ENCODE data around the gene PPP1R37. TPM values are rescaled to one million over a fixed set of nuclear protein-coding genes. Genes with fewer than 3 reads are reported as not detected.
A peak's percentile ranks its signal among the peaks of the same experiment; 100 is the strongest.

Gene PPP1R37
- total RNA-seq, 1 experiment from 2014 or later: 38.4 TPM

GRCh38 chr19:45179072-45179891 is 86.3 kb downstream of the PPP1R37 start:
- H3K27me3 ChIP-seq (replicated peaks): no peaks in the 10 kb centered on the region
- H3K27ac ChIP-seq: peak overlapping the region; percentile 45
- H3K4me3 ChIP-seq: peak overlapping the region; percentile 61
- peaks cover 15% of the 10 kb centered on the region for H3K4me1 ChIP-seq (replicated peaks)
- no peak for DNase-seq (ENCODE audit: low read depth in 1 of 2, low spot score in 2 of 2)
- H3K9me3 ChIP-seq (replicated peaks): no peaks in the 10 kb centered on the region
- H3K36me3 ChIP-seq: peaks cover 10% of the 10 kb centered on the region

- H3K27ac ChIP-seq: no peak overlapping the region
- H3K4me1 ChIP-seq (replicated peaks): peaks cover 15% of the 10 kb centered on the region
- peak overlapping the region; percentile 61 for H3K4me3 ChIP-seq
- no peaks in the 10 kb centered on the region for H3K27me3 ChIP-seq (replicated peaks)
- peaks cover 10% of the 10 kb centered on the region for H3K36me3 ChIP-seq
- DNase-seq (ENCODE audit: low read depth in 1 of 2, low spot score in 2 of 2): no peak
- H3K9me3 ChIP-seq (replicated peaks): no peaks in the 10 kb centered on the region
Measured at GRCh38 chr19:45179892-45180370, 87.0 kb downstream of the PPP1R37 start.

- Histone ChIP-seq H3K27ac (no peak overlapping the region), H3K4me3 (no peak overlapping the region), H3K9me3 (replicated peaks) (no peaks in the 10 kb centered on the region), H3K27me3 (replicated peaks) (no peaks in the 10 kb centered on the region), H3K36me3 (peaks cover 10% of the 10 kb centered on the region), H3K4me1 (replicated peaks) (peaks cover 15% of the 10 kb centered on the region)
- no peak for DNase-seq (ENCODE audit: low read depth in 1 of 2, low spot score in 2 of 2)
Measured at GRCh38 chr19:45180936-45181335, 88.0 kb downstream of the PPP1R37 start.

GRCh38 chr19:45182758-45183157 is 89.8 kb downstream of the PPP1R37 start:
- Histone ChIP-seq H3K27me3 (replicated peaks) (no peaks in the 10 kb centered on the region), H3K4me1 (replicated peaks) (peaks cover 9% of the 10 kb centered on the region), H3K4me3 (no peak overlapping the region), H3K27ac (no peak overlapping the region), H3K36me3 (peaks cover 10% of the 10 kb centered on the region), H3K9me3 (replicated peaks) (no peaks in the 10 kb centered on the region)
- no peak for DNase-seq (ENCODE audit: low read depth in 1 of 2, low spot score in 2 of 2)

- H3K4me3 ChIP-seq: no peak overlapping the region
- H3K27ac ChIP-seq: no peak overlapping the region
- H3K36me3 ChIP-seq: peaks cover 10% of the 10 kb centered on the region
- H3K27me3 ChIP-seq (replicated peaks): no peaks in the 10 kb centered on the region
- no peak for DNase-seq (ENCODE audit: low read depth in 1 of 2, low spot score in 2 of 2)
- H3K4me1 ChIP-seq (replicated peaks): peaks cover 9% of the 10 kb centered on the region
- H3K9me3 ChIP-seq (replicated peaks): no peaks in the 10 kb centered on the region
Measured at GRCh38 chr19:45184115-45184514, 91.1 kb downstream of the PPP1R37 start.

GRCh38 chr19:45186509-45187334 is 93.7 kb downstream of the PPP1R37 start:
- Histone ChIP-seq H3K27me3 (replicated peaks) (no peaks in the 10 kb centered on the region), H3K9me3 (replicated peaks) (no peaks in the 10 kb centered on the region), H3K4me3 (no peak overlapping the region), H3K36me3 (no peaks in the 10 kb centered on the region), H3K4me1 (replicated peaks) (no peaks in the 10 kb centered on the region), H3K27ac (no peak overlapping the region)
- no peak for DNase-seq (ENCODE audit: low read depth in 1 of 2, low spot score in 2 of 2)

GRCh38 chr19:45187421-45188100 is 94.6 kb downstream of the PPP1R37 start:
- no peaks in the 10 kb centered on the region for H3K27me3 ChIP-seq (replicated peaks)
- no peaks in the 10 kb centered on the region for H3K36me3 ChIP-seq
- H3K27ac ChIP-seq: no peak overlapping the region
- no peak overlapping the region for H3K4me3 ChIP-seq
- no peak for DNase-seq (ENCODE audit: low read depth in 1 of 2, low spot score in 2 of 2)
- no peaks in the 10 kb centered on the region for H3K4me1 ChIP-seq (replicated peaks)
- no peaks in the 10 kb centered on the region for H3K9me3 ChIP-seq (replicated peaks)

GRCh38 chr19:45189971-45190370 is 97.0 kb downstream of the PPP1R37 start:
- DNase-seq (ENCODE audit: low read depth in 1 of 2, low spot score in 2 of 2): no peak
- Histone ChIP-seq H3K36me3 (no peaks in the 10 kb centered on the region), H3K4me3 (no peak overlapping the region), H3K27me3 (replicated peaks) (no peaks in the 10 kb centered on the region), H3K4me1 (replicated peaks) (no peaks in the 10 kb centered on the region), H3K27ac (no peak overlapping the region), H3K9me3 (replicated peaks) (no peaks in the 10 kb centered on the region)

- DNase-seq (ENCODE audit: low read depth in 1 of 2, low spot score in 2 of 2): no peak
- Histone ChIP-seq H3K27me3 (replicated peaks) (no peaks in the 10 kb centered on the region), H3K4me1 (replicated peaks) (no peaks in the 10 kb centered on the region), H3K36me3 (no peaks in the 10 kb centered on the region), H3K4me3 (no peak overlapping the region), H3K9me3 (replicated peaks) (no peaks in the 10 kb centered on the region), H3K27ac (no peak overlapping the region)
Measured at GRCh38 chr19:45191375-45191774, 98.4 kb downstream of the PPP1R37 start.

GRCh38 chr19:45195764-45196163 is 102.8 kb downstream of the PPP1R37 start:
- H3K27ac ChIP-seq: no peak overlapping the region

More at GRCh38 chr19:45195764-45196163, 102.8 kb downstream of the PPP1R37 start:
- DNase-seq (ENCODE audit: low read depth in 1 of 2, low spot score in 2 of 2): no peak
- no peaks in the 10 kb centered on the region for H3K4me1 ChIP-seq (replicated peaks)
- H3K9me3 ChIP-seq (replicated peaks): no peaks in the 10 kb centered on the region
- no peaks in the 10 kb centered on the region for H3K27me3 ChIP-seq (replicated peaks)
- H3K36me3 ChIP-seq: no peaks in the 10 kb centered on the region
- H3K4me3 ChIP-seq: no peak overlapping the region

Other genes starting within 250 kb of the PPP1R37 start
- gene NECTIN2, start 246.9 kb upstream of the PPP1R37 start, total RNA-seq (2014; rRNA removed; shearing (Covaris generic)): 246 and 273 TPM in 2 replicates
- 193 and 222 TPM in 2 replicates for gene TOMM40, start 201.9 kb upstream of the PPP1R37 start, total RNA-seq (2014; rRNA removed; shearing (Covaris generic))
- gene APOE, start 187.4 kb upstream of the PPP1R37 start, total RNA-seq (2014; rRNA removed; shearing (Covaris generic)): 1.7 TPM in 2 replicates
- not detected in 2 replicates for gene APOC1, start 178.6 kb upstream of the PPP1R37 start, total RNA-seq (2014; rRNA removed; shearing (Covaris generic))
- gene APOC4, start 150.9 kb upstream of the PPP1R37 start, total RNA-seq (2014; rRNA removed; shearing (Covaris generic)): not detected in 2 replicates
- not detected in 2 replicates for gene APOC2, start 147.1 kb upstream of the PPP1R37 start, total RNA-seq (2014; rRNA removed; shearing (Covaris generic))
- gene CLPTM1, start 137.8 kb upstream of the PPP1R37 start, total RNA-seq (2014; rRNA removed; shearing (Covaris generic)): 29.1 and 44.9 TPM in 2 replicates
- gene RELB, start 91.7 kb upstream of the PPP1R37 start, total RNA-seq (2014; rRNA removed; shearing (Covaris generic)): 5.8 and 12.6 TPM in 2 replicates
- 14.4 and 51.8 TPM in 2 replicates for gene CLASRP, start 54.1 kb upstream of the PPP1R37 start, total RNA-seq (2014; rRNA removed; shearing (Covaris generic))
- not detected in 2 replicates for gene ZNF296, start 16.7 kb upstream of the PPP1R37 start, total RNA-seq (2014; rRNA removed; shearing (Covaris generic))
- 42.0 and 46.9 TPM in 2 replicates for gene GEMIN7, start 13.9 kb upstream of the PPP1R37 start, total RNA-seq (2014; rRNA removed; shearing (Covaris generic))
- not detected in 2 replicates for gene NKPD1, start 67.8 kb downstream of the PPP1R37 start, total RNA-seq (2014; rRNA removed; shearing (Covaris generic))
- 13.3 and 19.9 TPM in 2 replicates for gene TRAPPC6A, start 85.1 kb downstream of the PPP1R37 start, total RNA-seq (2014; rRNA removed; shearing (Covaris generic))
- 2.9 and 10.6 TPM in 2 replicates for gene BLOC1S3, start 85.6 kb downstream of the PPP1R37 start, total RNA-seq (2014; rRNA removed; shearing (Covaris generic))
- 0.05 TPM in 1 of 2 replicates, not detected in the other for gene EXOC3L2, start 152.2 kb downstream of the PPP1R37 start, total RNA-seq (2014; rRNA removed; shearing (Covaris generic))
- gene MARK4, start 158.1 kb downstream of the PPP1R37 start, total RNA-seq (2014; rRNA removed; shearing (Covaris generic)): 11.3 and 15.6 TPM in 2 replicates
- not detected in 2 replicates for gene CKM, start 229.7 kb downstream of the PPP1R37 start, total RNA-seq (2014; rRNA removed; shearing (Covaris generic))
- 0.37 TPM in 1 of 2 replicates, not detected in the other for gene KLC3, start 247.6 kb downstream of the PPP1R37 start, total RNA-seq (2014; rRNA removed; shearing (Covaris generic))

Data from SJSA1 (cell line).